NB4 (cell line): ENCODE data around the gene OR4K1.

Source experiments
- DNase-seq: peaks from one replicate; pipeline ENCODE4 v3.0.0; 2010; ENCODE audit warnings: low read depth
- H3K4me3 ChIP-seq: one replicate; pipeline ENCODE4 v1.5.1; 2011; ENCODE audit warnings: mild to moderate bottlenecking, low read depth, low read length, moderate library complexity
- MYC ChIP-seq: IDR thresholded peaks from 2 replicates; pipeline ENCODE4 v1.6.1; 2011; ENCODE audit warnings: low read depth, low read length
- POLR2A ChIP-seq: IDR thresholded peaks from 2 replicates; pipeline ENCODE4 v1.6.1; 2011; ENCODE audit warnings: mild to moderate bottlenecking; ENCODE audit not compliant: insufficient read length; ENCODE audit errors: extremely low read depth
- TF ChIP-seq, protein P1 (sequence below): IDR thresholded peaks from 2 replicates; pipeline ENCODE4 v1.6.1; 2011; ENCODE audit warnings: low read depth, low read length
- TF ChIP-seq, protein P2 (sequence below): IDR thresholded peaks from one replicate; pipeline ENCODE4 v1.5.1; 2012; ENCODE audit warnings: low read depth, low read length

OR4K1 gene

GRCh38 chr14:19930617-19931016, at the start of gene OR4K1:
OR4K1 (plus strand) TSS chr14:19930917; CDS start chr14:19935667, 4,750 bp downstream.
- DNase-seq, result no peak
- no peak within 1 kb of the TSS for H3K4me3 ChIP-seq
- TF ChIP-seq, protein P1, sequence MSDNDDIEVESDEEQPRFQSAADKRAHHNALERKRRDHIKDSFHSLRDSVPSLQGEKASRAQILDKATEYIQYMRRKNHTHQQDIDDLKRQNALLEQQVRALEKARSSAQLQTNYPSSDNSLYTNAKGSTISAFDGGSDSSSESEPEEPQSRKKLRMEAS, result no peak
- TF ChIP-seq MYC (no peak), POLR2A (no peak)
- TF ChIP-seq, protein P2, sequence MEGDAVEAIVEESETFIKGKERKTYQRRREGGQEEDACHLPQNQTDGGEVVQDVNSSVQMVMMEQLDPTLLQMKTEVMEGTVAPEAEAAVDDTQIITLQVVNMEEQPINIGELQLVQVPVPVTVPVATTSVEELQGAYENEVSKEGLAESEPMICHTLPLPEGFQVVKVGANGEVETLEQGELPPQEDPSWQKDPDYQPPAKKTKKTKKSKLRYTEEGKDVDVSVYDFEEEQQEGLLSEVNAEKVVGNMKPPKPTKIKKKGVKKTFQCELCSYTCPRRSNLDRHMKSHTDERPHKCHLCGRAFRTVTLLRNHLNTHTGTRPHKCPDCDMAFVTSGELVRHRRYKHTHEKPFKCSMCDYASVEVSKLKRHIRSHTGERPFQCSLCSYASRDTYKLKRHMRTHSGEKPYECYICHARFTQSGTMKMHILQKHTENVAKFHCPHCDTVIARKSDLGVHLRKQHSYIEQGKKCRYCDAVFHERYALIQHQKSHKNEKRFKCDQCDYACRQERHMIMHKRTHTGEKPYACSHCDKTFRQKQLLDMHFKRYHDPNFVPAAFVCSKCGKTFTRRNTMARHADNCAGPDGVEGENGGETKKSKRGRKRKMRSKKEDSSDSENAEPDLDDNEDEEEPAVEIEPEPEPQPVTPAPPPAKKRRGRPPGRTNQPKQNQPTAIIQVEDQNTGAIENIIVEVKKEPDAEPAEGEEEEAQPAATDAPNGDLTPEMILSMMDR, result no peak

DNA sequence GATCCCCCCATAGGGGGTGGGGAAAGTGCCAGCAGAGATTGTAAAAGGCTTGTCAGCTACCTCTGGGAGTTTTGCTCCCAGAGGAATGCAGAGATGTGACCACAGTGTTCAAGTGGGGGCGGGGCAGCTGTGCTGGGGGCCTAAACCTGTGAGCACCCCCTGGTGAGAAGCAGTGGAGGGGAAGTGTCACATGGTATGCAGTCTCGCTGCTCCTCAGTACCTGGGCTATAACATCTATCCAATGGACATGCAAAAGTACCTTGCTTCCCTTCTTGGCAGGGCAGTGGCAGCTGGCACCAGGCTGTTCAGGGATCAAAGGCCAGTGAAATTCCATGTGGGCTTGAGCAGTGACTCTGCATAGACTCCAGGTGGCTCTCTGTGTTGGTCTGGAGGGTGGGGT, 35.4 kb upstream of the OR4K1 start:
- no peak overlapping the region for H3K4me3 ChIP-seq
- no peak for DNase-seq
- TF ChIP-seq POLR2A (no peak), MYC (no peak)
- TF ChIP-seq, protein P1, result no peak
- TF ChIP-seq, protein P2, result no peak

- H3K4me3 ChIP-seq, result no peak overlapping the region
- no peak for TF ChIP-seq MYC
- TF ChIP-seq, protein P2, result no peak
- TF ChIP-seq, protein P1, result no peak
- no peak for TF ChIP-seq POLR2A
- DNase-seq, result no peak
Observed at GRCh38 chr14:19900999-19901398, 29.7 kb upstream of the OR4K1 start.

GRCh38 chr14:19902409-19902808, 28.3 kb upstream of the OR4K1 start:
- no peak overlapping the region for H3K4me3 ChIP-seq
- peak; percentile 45 for DNase-seq
- TF ChIP-seq, protein P2, result no peak
- TF ChIP-seq, protein P1, result no peak
- TF ChIP-seq POLR2A (no peak), MYC (no peak)

- TF ChIP-seq MYC (no peak), POLR2A (no peak)
- TF ChIP-seq, protein P2, result no peak
- TF ChIP-seq, protein P1, result no peak
- no peak for DNase-seq
- no peak overlapping the region for H3K4me3 ChIP-seq
Observed at GRCh38 chr14:19906665-19907064, 24.1 kb upstream of the OR4K1 start.

DNA sequence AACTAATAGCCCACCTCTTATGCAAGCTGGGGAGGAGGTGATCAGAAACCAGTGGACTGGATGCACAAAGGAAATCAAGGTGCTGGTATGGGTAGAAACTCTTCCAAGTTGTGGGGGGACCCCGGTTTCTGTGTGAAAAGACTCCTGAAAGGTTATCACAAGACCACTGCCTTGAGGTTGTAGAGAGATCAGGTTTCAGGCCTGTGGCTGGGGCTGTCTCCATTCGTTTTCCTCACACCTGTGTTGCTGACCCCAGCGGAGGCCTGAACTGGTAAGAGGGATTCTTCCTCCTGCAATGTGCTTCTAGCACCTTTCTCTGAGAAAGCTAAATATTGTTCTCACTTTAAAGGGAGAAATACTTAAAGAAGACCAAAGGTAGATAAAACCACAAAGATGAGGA, 19.6 kb upstream of the OR4K1 start:
- TF ChIP-seq, protein P2, result no peak
- TF ChIP-seq POLR2A (no peak), MYC (no peak)
- TF ChIP-seq, protein P1, result no peak
- DNase-seq, result no peak
- no peak overlapping the region for H3K4me3 ChIP-seq
